Thyroid gland (tissue), 4 donors: ENCODE results near the gene RYR3.

Source experiments
- POLR2A ChIP-seq, 2 donors: fragments of 450-650 bp; IDR thresholded peaks; one replicate each; pipeline ENCODE4 v1.6.1; 2017; ENCODE audit warnings: antibody characterized with exemption in 2 of 2, mild to moderate bottlenecking in 2 of 2, moderate library complexity in 1 of 2
- TF ChIP-seq, protein P1 (sequence below), 6 experiments: fragments of 200-600 bp in 3 of 6; fragments of 450-650 bp in 3 of 6; sonication (generic) in 3 of 6; IDR thresholded peaks; one replicate each; pipeline ENCODE4 v1.5.1; 2016 to 2019; ENCODE audit warnings: antibody characterized with exemption in 6 of 6, mild to moderate bottlenecking in 2 of 6, inconsistent platforms in 1 of 6, moderate library complexity in 1 of 6

DNA sequence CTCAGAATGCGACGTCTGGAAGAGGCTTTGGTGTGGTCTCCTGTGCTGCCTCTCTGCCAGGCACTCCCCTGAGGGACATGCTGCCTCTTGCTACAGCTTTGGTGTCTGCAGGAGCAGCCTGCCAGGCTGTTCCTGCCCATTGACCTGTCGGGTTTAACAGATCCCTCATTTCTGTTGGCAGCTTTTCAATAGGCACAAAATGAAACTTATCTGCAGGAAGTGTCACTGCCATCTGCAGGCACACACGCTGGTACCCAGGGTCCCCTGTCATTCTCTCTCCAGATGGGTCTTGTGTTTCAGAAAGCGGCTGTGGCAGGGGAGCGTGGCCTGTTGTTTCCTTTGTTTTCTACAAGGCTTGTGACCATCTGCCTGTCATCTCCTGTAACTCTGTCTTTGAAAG is 329.2 kb downstream of the RYR3 start:
- TF ChIP-seq, protein P1, sequence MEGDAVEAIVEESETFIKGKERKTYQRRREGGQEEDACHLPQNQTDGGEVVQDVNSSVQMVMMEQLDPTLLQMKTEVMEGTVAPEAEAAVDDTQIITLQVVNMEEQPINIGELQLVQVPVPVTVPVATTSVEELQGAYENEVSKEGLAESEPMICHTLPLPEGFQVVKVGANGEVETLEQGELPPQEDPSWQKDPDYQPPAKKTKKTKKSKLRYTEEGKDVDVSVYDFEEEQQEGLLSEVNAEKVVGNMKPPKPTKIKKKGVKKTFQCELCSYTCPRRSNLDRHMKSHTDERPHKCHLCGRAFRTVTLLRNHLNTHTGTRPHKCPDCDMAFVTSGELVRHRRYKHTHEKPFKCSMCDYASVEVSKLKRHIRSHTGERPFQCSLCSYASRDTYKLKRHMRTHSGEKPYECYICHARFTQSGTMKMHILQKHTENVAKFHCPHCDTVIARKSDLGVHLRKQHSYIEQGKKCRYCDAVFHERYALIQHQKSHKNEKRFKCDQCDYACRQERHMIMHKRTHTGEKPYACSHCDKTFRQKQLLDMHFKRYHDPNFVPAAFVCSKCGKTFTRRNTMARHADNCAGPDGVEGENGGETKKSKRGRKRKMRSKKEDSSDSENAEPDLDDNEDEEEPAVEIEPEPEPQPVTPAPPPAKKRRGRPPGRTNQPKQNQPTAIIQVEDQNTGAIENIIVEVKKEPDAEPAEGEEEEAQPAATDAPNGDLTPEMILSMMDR (IDR thresholded peaks at IDR 0.05) = no peak
- TF ChIP-seq POLR2A (IDR thresholded peaks at IDR 0.05) = no peak
